SW480 (cell line): ENCODE measurements around the gene DOK6.

Experiments used
- DNase-seq: peaks from one replicate; pipeline ENCODE4 v3.0.0-alpha.2; 2016; ENCODE audit warnings: low spot score

The DOK6 gene

DNA sequence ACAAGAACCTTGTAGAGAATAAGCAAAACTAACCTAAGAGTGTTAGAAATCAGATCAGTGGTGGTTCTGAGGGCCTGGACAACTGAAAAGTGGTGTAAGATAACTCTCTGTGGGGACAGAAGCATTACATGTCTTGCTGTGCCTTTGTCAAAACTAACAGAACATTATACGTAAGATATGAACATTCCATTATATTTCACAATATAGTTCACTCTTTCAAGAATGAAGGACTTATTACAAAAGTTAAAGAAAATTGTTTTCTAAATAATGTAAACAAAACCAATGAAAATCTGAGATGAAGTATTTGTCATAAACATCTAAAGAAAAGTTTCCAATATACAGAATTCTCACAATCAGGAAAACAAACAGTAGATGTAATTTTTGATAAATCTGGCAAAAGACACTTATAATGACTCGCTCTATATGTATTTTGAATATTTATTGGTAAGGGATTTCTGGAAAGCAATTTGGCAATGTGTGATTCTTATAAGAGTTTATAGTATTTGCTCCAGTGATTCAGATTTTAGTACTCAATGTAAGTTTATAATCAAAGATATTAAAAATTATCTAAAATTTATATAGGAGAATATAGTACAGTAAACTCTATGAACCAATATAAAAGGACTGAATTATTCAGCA is 288.6 kb downstream of the DOK6 start:
- no peak for DNase-seq

DNA sequence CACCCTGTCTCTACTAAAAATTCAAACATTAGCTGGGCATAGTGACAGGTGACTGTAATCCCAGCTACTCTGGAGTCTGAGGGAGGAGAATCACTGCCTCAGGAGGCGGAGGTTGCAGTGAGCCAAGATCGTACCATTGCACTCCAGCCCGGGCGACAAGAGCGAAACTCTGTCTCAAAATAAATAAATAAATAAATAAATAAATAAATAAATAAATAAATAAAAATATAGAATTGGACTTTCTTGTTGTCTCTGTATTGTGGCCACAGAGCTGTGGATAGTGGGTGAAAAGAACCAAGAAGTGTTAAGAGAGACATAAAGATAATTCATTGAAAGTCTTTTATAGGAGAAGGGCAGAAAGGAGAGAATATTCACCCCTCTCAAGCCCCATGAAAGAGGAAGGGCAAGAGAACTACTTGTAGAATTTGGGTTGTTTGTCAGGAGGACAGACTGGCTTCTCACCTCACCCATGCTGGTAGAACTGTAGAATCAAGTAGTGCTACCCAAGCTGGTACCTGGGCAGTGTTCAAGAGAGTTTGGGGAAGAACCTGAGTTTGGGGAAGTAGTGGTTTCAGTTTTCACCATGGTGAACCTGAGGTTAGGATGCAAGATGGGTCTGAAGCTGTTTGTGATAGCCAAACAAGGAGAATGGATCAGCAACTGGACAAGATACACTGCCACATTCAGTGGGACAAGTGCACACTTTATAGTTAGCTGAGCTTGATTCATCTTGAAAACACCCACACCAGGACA is 290.5 kb downstream of the DOK6 start:
- no peak for DNase-seq

DNA sequence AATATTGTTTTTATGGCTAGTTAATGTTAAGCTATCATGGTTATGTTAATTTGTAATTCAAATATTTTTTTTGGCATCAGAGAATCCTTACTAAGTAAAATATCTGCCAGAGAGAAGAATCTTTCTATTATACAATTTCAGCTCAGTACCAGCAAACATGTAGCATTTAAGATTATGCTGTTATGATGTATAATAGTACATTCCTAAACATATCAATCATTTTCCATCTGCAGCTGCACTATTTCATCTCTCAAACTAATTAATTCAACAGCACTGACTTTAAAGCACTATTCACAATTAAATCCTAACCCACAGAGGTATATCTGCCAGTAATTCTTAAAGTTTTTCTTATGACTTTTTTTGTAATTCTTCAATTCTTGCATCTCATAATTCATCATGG is 296.4 kb downstream of the DOK6 start:
- no peak for DNase-seq

DNA sequence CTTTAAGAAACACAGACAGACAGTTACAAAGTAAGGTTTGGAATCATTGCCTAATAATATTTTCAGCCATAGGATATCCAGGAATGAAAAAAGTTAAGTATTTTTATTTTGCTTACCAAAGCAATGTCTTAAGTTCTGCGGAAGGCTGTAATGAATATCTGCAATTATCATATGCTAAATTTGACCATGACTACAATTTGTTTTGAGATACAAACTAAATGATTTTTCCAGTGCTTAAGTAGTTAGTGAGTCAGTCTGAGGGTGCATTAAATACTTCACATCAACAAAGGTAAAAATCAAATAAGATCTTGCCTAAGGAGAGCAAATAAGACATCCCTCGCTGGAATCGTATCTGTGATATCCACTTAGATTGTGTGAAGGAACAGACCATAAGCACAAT is 297.0 kb downstream of the DOK6 start:
- DNase-seq: no peak

DNA sequence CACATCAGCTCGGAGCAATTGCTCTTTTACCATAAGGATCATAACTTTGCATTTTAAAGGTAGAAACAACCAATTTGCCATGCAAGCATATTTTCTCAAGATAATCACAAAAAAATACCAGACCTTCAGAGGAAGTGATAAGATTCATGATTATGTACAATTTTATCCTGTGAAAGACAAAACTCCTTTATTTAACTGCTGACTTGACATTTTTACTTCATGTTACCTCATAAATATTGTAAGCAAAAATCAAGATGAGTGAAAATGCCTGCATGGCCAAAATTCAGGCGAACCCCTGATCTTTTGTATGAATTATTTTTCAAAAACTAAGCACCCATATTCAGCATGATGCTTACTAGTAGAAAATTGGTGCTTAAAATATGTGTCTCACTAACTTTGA is 300.6 kb downstream of the DOK6 start:
- DNase-seq: no peak

DNA sequence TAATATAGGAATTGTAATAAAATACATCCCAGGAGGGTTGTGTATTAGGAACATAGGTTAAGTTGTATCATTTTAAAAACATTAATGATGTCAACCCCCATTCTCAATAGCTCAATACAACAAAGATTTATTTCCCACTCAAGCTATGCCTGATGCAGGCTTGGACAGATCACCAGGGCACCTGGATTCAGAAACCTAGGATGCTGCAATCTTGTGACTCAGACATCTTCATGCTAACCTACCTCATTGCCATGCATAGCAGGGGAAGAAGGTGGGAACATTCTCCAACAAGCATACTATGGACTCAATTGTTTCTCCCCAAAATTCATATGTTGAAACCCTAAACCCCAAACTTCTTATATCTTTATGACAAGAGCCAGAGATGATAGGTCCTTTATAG is 302.8 kb downstream of the DOK6 start:
- no peak for DNase-seq

DNA sequence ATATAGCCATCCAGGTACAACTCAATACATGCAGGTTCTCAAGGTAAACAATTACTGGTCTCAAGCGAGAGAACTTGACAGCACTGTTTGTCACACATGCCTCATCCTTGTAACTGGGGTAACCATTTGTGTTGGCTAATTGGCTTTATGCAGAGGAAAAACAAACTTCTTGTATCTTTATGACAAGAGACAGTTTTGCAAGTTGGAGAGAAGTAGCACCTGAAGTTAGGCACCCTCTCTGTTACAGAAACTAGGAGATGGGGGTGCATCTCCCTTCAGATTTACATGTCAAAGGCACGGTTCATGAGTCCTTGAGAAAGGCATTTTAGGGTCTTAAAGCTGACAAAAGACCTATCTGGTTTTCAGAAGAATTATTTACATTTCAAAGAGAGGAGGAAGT is 305.3 kb downstream of the DOK6 start:
- no peak for DNase-seq

DNA sequence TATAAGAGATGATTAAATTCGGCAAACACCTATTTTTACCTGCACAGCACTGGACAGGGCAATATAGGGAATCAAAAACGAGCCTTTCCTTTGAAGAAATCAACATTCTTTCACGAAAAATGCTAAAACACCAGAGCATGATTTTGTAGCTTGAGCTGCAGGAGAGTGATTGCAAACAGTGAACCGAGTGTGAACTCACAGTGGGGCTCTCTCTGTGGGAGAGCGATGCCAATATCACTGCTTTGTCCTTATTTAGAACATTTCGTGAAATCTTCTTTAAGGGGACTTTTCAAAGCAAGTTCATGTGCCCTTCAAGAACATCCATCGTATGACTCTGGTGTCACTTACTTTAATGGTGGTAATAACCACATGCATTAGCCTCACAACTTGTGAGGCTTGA is 308.2 kb downstream of the DOK6 start:
- DNase-seq: no peak

DNA sequence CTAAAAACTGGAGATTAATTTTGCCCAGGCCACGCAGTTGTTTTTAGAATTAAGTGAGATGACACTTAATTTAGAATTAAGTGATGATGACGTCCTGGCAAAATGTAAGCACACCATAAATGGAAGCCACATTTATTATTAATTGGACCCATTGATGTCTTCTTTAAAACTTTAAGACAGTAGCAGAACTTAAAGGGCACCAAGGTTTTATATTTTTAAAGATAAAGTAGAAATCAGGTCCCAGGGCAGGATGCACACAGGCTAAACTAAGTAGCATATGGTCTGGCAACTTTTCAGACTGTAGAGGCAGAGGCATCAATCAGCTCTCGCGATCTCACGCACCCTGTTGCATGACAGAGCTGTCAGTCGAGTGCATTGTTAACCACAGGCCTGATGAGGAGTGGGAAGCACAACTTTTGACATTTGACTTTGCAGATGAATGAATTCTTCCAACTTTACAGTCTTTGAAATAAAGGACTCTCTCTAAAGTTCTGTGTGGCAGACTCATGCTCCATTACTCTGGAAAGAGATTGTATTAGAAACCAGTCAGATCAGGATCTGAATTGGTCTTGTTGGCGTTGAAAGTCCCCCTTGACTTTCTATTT is 314.6 kb downstream of the DOK6 start:
- DNase-seq: no peak

DNA sequence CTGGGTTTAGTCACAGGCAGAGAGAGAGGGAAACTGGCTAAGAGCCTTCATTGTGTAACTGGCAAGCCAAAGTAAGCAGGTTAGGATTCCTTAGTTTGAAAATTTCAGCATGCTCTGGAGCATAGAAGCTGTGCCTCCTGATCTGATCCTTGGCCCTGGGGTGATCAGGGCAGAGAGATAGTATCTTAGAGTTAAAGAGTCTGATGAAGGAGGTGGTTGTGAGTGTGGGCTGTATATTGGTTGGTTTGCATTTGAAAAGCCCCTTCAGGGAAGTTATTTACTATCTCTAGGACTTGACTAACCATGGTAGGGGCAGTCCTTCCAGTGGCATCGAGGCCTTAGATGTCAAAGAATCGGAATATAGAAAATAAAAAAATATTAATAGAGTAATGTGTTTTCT is 316.9 kb downstream of the DOK6 start:
- DNase-seq: no peak

DNA sequence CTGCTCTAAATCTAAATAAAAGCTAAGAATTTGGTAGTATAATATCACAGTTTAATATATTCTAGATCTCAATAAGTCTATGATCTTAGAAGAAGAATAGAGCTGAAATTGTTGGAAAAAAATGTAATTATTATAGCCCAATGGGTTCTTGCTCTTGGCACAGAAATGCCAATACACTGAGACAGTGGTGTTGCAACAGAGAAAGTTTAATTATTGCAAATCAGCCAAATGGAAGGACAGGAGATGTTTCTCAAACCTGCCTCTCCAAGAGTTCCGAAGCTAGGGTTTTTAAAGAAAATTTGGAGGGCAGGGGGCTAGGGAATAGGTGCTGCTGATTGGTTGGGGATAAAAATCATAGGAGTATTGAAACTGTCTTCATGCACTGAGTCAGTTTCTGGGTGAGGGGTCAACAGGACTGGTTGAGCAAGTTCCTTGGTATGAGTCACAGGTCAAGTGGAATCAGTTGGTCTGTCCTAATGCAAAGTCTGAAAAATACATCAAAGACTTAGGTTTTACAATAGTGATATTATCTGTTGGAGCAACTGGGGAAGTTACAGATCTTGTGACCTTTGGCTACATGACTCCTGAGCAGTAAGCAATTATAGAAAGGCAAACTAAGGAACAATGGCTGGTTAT is 318.3 kb downstream of the DOK6 start:
- DNase-seq: no peak

DNA sequence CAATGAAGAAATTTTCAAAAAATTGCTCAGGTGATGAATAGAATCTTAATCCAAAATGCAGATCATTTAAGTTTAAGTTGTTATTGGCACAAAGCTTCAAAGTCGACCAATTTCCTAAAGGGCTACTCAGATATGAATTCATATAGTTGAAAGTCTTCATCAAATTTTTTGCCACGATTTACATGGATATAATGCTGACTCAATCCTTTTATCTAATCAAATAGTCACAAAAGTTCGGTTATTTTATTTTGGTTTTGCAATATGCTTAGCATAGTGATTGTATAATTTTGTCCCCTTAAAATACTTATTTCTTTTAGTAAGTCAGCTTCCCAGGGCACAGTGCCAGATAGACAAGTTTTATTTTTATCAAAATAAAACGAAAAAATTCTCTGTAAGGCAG is 319.7 kb downstream of the DOK6 start:
- no peak for DNase-seq

DNA sequence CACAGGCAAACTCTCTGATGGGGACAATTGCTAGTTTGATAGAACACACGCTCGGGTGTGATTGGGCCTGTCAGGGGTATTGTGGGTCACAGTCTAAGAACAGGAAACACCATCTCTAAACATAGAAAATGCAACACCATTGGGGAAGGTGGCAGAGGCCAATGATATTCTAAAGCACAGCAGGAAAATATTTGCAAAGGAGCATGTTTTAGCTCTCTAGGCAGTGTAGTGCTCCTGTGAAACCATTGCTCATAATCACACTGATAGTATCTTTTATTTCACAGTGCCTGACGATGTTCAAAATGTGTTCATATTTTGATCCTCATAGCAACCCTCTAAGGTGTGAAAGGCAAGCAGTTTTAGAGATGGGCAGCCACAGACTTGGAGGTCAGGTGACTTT is 322.7 kb downstream of the DOK6 start:
- DNase-seq: no peak

DNA sequence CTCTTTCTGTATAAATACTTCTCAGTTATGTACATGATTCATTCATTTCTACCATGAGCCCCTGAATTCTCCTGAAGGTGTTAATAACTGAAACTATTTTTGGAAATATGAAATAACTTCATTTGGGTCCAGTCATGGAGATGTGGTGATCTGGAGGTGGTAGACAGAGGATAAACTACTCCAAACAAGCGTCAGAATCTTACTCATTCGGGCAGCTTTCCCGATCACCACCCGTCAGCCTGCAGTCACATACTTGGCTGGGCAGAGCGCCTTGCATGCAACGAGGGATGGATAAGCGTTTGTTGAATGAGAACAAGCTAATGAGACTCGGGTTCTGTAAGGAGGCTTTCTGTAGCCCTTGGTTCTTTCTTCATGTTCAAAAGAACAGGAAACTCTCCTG is 324.3 kb downstream of the DOK6 start:
- DNase-seq: no peak

DNA sequence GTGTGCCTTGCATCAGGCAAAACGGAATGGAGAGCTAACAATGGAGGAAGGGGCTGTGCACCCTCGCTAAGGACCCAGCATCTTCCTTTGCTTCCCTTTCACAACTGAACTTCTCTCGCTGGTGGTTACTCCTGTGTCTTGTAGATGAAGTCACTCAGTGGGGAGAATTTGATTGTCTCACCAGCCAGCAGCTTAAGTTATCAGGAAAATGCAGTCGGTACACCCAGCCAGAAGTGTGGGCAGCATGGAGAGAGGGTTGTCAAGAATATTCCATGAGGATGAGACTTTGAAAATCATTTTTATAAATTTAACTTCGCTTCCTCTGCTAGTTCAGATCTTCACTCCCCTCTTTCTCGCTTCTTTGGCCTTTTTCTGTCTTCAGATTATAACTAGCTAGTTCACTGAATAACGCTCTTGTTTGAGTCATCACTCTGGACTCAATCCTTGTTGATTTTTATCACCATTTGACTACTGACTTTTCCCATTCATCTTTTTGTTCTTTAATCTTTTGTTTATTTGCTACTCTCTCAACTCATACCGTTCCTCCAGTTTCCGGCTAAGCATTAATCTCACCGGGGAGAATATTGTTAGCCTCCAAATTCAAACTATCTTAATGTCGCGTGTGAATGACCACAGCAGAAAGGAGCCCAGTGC is 325.3 kb downstream of the DOK6 start:
- no peak for DNase-seq

DNA sequence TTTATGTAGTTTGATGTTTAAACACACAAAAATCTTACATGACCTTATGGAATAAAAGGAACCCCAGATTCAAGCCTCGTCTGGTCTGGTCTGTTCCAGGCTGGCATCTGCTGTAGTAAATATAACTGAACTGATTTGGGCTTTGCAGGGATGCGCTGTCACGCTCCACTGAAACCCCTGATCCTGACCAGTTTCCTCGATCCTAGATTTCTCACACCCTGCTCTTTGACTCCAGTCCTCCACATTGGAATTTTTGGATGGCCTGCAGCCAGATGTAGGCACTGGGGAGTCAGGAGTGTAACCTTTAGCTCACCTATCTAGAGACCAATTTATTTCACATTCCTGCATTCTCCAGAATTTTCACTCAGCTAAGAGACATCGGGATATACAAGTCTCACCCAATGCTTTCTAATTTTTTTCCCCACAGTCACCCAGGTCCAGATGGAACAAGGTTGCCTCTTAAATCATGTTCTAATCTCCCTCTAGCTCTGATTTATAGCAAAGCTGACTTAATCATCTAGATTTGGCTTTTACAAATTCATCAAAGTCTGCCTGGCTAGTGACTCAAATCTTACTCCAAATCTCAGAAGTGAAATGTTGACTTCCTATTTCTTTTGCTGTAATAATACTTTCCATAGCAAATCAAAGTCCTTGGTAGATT is 327.4 kb downstream of the DOK6 start:
- DNase-seq: no peak

DNA sequence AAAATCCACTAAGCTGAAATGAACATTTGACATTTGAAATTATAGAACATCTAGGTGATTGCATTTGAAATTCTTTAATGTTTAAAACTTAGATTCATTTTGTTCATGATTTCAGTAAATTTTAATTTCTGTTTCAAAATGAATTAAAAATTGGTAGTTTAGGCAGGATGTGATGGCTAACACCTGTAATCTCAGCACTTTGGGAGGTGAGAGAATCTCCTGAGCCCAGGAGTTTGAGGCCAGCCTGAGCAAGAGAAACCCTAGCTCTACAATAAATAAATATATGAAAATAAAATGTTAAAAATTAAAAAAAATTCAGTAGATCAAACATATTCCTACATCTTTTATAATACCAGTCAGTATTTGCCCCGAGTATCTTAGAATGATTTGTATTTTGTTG is 330.0 kb downstream of the DOK6 start:
- DNase-seq: no peak

DNA sequence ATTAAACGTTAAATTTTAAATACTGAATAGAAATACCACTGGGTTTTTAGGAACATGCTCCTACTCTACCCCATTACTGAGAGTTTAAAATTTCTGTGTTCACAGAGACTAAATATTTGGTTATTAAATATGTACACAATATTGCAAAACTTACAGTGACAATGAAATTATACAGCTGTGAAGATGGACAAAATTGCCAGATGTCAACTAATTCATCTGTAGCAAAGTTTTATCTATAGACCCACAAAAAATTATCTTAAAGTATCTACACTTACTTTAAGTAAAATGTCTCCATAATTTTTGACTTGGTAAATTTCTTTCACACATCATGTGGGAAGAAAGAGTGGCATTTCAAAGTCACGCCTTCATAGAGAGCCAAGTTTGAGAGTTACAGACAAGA is 333.8 kb downstream of the DOK6 start:
- DNase-seq: no peak

DNA sequence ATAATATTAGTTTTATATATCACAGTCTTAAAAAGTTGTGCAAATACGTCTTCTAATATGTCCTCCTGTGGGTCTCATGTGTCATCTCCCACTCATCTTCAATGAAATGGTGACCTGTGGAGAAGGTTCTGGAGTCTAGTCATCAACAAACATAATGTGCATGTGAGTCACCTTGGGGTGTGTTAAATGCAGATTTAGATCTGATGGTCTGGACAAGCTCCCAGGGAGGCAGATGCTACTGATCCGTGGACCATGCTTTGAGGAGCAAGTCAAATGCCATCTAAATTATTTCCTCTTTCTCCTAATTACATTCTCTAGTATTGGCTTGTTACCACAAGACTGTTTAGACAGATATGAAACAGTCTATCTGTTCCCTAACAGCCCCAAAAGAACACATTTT is 336.0 kb downstream of the DOK6 start:
- DNase-seq: no peak

DNA sequence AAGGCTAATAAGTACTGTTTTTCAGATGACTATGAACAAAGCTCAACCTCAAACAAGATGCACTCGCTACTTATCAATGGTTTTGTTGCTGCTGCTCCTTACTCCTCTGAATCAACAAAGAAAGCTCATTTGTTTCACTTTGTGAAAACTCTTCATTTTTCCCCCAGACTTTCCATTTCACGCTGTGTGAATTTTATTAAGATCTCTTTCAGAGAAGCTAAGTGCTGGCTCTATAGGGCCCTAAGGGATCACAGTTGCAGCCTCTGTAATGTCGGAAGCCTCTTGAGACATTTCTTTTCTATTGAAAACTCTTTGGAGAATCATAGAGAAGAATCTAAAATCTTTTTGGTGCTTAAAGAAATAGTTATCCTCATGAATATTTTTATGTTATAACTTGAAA is 337.2 kb downstream of the DOK6 start:
- DNase-seq: no peak

DNA sequence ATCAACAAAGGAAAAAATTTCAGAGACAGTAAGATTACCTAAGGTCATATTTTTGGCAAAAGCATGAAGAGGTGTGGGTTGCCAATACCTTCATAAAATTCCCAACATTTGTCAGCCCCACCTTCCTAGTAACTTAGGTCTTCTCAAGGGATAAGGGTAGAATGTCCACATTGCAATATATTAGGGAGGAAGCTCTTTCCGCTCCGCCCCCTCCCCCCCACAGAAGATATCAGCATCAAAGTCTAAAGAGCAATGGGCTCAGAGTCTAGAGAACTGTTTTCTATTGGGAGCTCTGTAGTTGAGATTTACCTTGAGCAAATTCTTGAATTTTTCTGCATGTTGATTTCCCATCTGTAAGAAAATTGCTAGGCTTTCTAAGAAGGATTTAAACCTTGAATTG is 346.7 kb downstream of the DOK6 start:
- no peak for DNase-seq

DNA sequence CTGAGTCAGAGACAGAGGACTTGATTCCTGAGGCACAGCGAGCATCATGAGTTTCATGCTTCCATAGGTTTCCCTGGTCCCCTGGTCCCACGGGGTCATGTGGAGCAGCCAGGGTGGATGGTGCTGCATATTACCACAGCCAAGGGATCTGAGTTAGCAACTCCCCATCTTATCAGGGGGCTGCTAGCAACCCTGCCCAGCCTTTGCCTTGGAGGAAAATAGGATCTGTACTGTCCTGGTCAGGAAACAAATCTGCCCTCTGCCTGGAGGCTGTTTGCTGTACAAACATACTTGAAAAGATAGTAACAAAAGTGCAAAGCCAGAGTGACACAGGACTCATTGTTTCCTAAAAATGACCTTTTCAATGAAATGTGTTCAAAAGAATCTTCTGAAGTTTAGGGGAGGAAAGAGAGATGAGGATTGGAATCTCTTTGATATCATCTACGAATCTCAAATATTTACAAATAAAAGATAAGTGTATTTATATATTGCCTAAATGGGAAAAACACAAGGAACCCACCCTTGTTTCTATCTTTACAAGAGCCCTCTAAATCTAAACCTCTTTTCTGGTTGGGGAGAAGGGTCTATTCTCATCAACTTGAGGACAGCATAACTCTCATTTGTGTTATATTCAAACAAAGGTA is 352.2 kb downstream of the DOK6 start:
- no peak for DNase-seq
